Ovary (tissue), 3 donors: ENCODE measurements around the gene CBY1.

ENCODE experiments used
- POLR2A ChIP-seq: fragments of 450-650 bp; IDR thresholded peaks from one replicate; pipeline ENCODE4 v1.6.1; 2017; ENCODE audit warnings: antibody characterized with exemption, mild to moderate bottlenecking, moderate library complexity
- TF ChIP-seq, protein P1 (sequence below), 3 donors: fragments of 450-650 bp in 2 of 3; fragments of 200-600 bp in 1 of 3; IDR thresholded peaks; one replicate each; pipeline versions ENCODE4 v1.5.1 to v1.8.0; 2016 to 2022; ENCODE audit warnings: antibody characterized with exemption in 3 of 3, mild to moderate bottlenecking in 1 of 3
- donor health status: DM: no; HTN: no; CAD: no.

DNA sequence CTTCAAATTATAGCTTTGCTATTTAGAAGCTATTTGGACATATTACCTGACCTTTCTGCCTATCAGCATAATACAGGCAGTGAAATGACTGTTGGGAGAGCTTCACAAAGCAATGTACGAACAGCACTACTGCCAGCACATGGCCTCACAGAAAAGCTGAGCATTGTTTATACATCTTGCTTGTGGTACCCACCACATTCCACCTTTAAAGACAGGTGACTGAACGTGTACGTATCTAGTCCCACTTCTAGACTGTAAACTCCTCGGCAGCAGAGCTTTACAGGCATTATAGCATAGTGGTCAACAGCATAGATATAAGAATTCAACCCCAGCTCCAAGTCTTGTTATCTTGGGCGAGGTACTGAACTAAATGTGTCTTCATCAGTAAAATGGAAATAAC lies 42.7 kb downstream of the CBY1 start:
- TF ChIP-seq, protein P1, sequence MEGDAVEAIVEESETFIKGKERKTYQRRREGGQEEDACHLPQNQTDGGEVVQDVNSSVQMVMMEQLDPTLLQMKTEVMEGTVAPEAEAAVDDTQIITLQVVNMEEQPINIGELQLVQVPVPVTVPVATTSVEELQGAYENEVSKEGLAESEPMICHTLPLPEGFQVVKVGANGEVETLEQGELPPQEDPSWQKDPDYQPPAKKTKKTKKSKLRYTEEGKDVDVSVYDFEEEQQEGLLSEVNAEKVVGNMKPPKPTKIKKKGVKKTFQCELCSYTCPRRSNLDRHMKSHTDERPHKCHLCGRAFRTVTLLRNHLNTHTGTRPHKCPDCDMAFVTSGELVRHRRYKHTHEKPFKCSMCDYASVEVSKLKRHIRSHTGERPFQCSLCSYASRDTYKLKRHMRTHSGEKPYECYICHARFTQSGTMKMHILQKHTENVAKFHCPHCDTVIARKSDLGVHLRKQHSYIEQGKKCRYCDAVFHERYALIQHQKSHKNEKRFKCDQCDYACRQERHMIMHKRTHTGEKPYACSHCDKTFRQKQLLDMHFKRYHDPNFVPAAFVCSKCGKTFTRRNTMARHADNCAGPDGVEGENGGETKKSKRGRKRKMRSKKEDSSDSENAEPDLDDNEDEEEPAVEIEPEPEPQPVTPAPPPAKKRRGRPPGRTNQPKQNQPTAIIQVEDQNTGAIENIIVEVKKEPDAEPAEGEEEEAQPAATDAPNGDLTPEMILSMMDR (IDR thresholded peaks at IDR 0.05): no peak
- no peak for TF ChIP-seq POLR2A
